Stimulated activated effector memory CD8-positive, alpha-beta T cell treated with anti-CD3 and anti-CD28 coated beads, Interleukin-12 subunit alpha, Interleukin-12 subunit beta, amount 100 ng/mL, for 72 hours (primary cell): Measurements from ENCODE around the gene UBE2L3.
"Not testable (repeated sequence)": the region's sequence is repeated elsewhere in the genome, so short reads cannot be mapped to it uniquely, and the experiment has no call there.

Source experiments
- ATAC-seq: fragments of 150-1000 bp; cut with Tn5 transposase; 2 replicates; pipeline ENCODE4 v1.10.0; 2021
- DNase-seq, 2 donors: peaks; one replicate each; pipeline ENCODE4 v3.0.0; 2021 to 2022; ENCODE audit warnings: low spot score in 2 of 2
- H3K27ac Mint-ChIP-seq: one replicate; pipeline ENCODE4 v1.8.0; 2022; ENCODE audit warnings: mild to moderate bottlenecking, mixed read lengths
- H3K36me3 Mint-ChIP-seq: one replicate; pipeline ENCODE4 v1.8.0; 2022; ENCODE audit warnings: mild to moderate bottlenecking, mixed read lengths
- H3K4me1 Mint-ChIP-seq: one replicate; pipeline ENCODE4 v1.8.0; 2022; ENCODE audit warnings: mixed read lengths
- H3K4me3 Mint-ChIP-seq: one replicate; pipeline ENCODE4 v1.8.0; 2022; ENCODE audit warnings: mild to moderate bottlenecking, mixed read lengths
- H3K9me3 Mint-ChIP-seq: one replicate; pipeline ENCODE4 v1.8.0; 2022; ENCODE audit warnings: mixed read lengths

Gene UBE2L3

DNA sequence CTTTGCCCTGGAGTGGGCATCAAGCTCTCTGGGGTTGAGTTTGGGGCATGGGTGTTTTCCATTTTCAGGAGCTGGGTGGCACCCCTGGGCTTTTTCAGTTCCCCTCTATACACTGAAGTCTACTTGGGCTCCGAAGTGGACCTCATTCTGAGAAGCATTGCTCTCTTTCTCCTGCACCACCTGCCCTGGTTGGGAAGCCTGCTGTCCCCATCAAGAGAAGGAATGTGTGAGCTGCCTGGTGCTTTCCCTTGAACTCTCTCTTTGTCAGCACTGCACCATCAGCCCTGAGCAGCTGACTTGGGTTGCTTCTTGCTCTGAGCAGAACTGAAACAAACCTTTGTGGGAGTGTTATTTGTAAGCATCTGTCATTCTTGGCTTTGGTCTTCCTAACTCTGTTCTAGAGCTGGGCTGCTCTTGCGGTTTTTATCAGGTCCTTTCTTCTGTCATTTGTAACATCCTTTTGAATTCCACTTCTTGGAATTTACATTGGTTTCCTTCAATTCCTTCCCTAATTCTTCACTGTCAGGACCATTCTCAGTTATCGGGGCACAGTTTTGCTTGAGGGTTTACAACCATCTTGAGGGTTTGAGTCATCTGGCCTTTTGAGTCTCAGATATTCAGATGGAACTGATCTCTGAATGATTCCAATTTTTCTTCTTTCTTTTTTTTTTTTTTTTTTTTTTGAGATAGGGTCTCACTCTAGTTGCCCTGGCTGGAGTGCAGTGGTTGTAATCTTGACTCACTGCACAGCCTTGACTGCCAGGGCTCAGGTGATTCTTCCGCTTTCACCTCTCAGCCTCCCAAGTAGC lies 20.5 kb downstream of the UBE2L3 start:
- H3K36me3 Mint-ChIP-seq, result peaks cover 56% of the 10 kb centered on the region
- no peaks in the 10 kb centered on the region for H3K9me3 Mint-ChIP-seq
- H3K4me3 Mint-ChIP-seq, result peak overlapping the region; percentile 33
- peak overlapping the region; percentile 63 for H3K27ac Mint-ChIP-seq
- DNase-seq (peak; percentile 37 to 75), ATAC-seq (peak; percentile 98)
- H3K4me1 Mint-ChIP-seq, result peaks cover 56% of the 10 kb centered on the region

GRCh38 chr22:21589396-21589795 lies 21.9 kb downstream of the UBE2L3 start:
- no peak for DNase-seq
- Mint-ChIP-seq H3K27ac (no peak overlapping the region), H3K4me3 (no peak overlapping the region), H3K36me3 (peaks cover 61% of the 10 kb centered on the region), H3K9me3 (no peaks in the 10 kb centered on the region), H3K4me1 (peaks cover 62% of the 10 kb centered on the region)
- ATAC-seq, result no peak

DNA sequence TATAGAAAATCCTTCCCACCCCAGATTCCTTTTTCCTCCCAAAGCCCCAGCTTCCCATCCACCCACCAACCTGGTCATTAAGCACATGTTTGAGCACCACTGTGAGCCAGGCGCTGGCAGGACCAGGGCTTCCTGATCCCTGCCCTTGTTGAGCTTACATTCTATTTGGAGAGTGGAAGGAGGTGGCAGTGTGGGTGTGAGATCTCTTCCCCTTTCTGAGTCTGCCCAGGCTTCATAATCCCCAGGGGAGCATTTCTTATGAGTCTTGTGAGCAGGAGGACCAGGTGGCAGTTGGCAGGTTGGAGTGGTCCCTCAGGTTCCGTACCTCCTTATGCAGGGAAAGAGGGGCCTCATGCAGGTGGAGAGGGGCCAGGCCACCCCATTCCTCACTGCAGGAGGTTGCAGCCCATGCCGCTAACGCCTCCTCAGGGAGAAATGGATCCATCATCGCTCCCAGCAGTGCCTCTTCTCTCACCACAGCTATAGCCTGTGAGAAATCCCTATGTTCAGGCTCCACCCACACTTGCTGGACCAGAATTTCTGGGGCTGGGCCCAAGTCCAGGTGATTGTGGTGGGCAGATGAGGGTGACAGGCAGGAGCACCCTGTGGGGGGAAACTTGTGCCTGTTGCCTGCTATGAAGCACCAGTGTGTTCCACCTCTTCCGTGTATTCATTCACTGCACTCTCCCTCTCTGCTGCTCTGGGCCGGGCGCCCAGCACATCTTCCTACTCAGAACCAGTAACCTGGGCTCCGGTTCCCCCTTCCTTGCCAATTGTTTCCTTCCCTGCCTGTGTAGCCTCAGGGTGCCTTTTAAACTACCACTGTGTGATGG lies 23.5 kb downstream of the UBE2L3 start:
- no peaks in the 10 kb centered on the region for H3K9me3 Mint-ChIP-seq
- H3K27ac Mint-ChIP-seq, result peak overlapping the region; percentile 74
- no peak overlapping the region for H3K4me3 Mint-ChIP-seq
- ATAC-seq (no peak), DNase-seq (no peak)
- H3K36me3 Mint-ChIP-seq, result peaks cover 61% of the 10 kb centered on the region
- peaks cover 67% of the 10 kb centered on the region for H3K4me1 Mint-ChIP-seq

GRCh38 chr22:21591695-21592094 lies 24.2 kb downstream of the UBE2L3 start:
- peaks cover 62% of the 10 kb centered on the region for H3K36me3 Mint-ChIP-seq
- ATAC-seq, result no peak
- H3K27ac Mint-ChIP-seq, result peak overlapping the region; percentile 74
- no peaks in the 10 kb centered on the region for H3K9me3 Mint-ChIP-seq
- H3K4me3 Mint-ChIP-seq, result no peak overlapping the region
- DNase-seq, result no peak
- H3K4me1 Mint-ChIP-seq, result peaks cover 67% of the 10 kb centered on the region

- no peak overlapping the region for H3K4me3 Mint-ChIP-seq
- no peaks in the 10 kb centered on the region for H3K9me3 Mint-ChIP-seq
- H3K4me1 Mint-ChIP-seq, result peaks cover 65% of the 10 kb centered on the region
- H3K27ac Mint-ChIP-seq, result peak overlapping the region; percentile 75
- H3K36me3 Mint-ChIP-seq, result peaks cover 69% of the 10 kb centered on the region
- ATAC-seq (no peak), DNase-seq (no peak)
These were observed 24.9 kb downstream of the UBE2L3 start for GRCh38 chr22:21592422-21592821.

DNA sequence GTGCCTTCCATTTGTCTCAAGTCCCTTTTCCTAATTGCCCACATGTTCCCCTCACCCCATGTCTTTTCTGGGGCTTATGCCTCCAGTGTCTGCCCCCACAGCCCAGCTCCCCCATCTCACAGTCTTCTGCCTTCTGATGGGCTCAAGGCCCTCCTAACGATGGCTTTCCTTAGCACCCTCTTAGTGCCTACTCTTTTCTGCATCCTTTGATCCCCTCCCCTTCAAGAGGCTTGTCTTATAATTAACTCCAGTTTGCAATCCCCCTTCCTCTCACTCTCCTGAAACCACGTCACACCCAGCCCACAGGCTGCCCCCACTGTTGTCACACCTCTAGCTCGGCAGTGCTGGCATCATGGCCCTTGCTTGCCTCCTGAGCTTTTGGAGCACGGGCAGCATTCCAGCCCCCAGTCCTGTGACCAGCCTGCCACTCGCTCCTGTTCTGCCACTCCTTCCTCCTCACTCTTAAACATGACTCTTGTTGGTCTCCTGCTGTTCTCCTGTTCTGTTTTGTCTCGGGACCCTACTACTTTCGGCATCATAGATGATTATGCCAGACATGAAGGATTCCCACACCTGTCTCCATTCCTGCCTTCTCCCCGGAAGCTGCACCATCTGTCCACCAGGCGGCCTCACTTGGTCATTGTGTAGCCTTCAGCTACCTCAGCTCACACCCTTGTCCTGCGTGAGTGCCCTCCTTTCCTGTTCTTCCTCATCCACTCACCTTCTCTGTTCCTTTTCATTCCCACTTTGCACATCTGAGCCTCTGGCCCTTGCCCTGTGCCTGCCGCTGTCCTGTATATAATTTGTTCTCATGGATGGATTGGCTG lies 26.1 kb downstream of the UBE2L3 start:
- DNase-seq, result no peak
- Mint-ChIP-seq H3K36me3 (peaks cover 81% of the 10 kb centered on the region), H3K9me3 (no peaks in the 10 kb centered on the region), H3K4me1 (peaks cover 54% of the 10 kb centered on the region), H3K27ac (peak overlapping the region; percentile 75), H3K4me3 (no peak overlapping the region)
- ATAC-seq, result no peak

DNA sequence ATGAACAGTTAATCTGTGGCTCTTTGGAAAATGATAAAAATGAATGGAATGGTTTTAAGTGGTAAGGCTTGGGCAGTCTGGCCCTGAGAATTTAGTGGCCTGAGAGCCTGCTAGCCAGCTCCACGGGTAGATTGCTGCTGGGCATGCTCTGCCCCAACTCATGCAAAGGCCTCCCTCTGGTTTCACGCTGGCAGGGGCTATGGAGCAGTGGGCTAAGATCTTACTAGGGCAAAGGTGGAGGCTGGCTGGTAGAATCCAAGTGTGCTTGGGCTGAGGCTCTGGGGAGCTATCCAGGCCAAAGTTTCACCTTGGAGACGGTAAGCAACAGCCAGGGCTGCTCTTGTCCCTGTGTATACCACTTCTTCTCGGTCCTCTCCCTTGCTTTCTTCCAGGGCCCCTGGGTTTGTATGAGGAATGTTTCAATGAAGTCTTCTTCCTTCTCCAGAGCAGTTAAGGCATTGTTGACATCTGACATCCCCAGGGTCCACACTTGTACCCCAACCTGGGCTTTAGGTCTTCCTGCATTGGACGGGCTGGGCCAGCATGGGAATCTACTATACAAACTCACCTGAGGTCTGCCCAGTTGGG lies 27.4 kb downstream of the UBE2L3 start:
- ATAC-seq (no peak), DNase-seq (no peak)
- Mint-ChIP-seq H3K27ac (peak overlapping the region; percentile 75), H3K4me1 (peaks cover 61% of the 10 kb centered on the region), H3K36me3 (peaks cover 88% of the 10 kb centered on the region), H3K4me3 (no peak overlapping the region), H3K9me3 (no peaks in the 10 kb centered on the region)

DNA sequence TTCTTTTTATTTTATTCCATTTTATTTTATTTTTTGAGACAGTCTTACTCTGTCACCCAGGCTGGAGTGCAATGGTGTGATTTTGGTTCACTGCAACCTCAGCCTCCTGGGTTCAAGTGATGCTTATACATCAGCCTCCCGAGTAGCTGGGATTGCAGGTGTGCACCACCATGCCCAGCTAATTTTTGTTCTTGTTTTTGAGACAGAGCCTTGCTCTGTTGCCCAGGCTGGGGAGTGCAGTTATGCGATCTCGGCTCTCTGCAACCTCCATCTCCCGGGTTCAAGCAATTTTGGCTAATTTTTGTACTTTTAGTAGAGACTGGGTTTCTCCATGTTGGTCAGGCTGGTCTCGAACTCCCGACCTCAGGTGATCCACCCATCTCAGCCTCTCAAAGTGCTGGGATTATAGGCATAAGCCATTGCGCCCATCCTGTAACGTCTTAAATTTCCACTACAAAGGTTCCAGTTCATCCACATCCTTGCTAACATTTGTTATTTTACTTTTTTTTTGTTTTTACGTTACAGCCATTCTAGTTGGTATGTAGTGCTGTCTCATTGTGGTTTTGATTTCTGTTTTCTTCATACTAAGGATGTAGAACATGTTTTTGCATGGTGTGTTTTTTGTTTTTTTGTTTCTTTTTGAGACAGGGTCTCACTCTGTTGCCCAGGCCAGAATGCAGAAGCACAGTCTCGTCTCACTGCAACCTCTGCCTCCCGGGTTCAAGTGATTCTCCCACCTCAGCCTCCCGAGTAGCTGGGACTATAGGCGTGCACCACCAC lies 29.0 kb downstream of the UBE2L3 start:
- H3K27ac Mint-ChIP-seq, result not testable (repeated sequence)

DNA sequence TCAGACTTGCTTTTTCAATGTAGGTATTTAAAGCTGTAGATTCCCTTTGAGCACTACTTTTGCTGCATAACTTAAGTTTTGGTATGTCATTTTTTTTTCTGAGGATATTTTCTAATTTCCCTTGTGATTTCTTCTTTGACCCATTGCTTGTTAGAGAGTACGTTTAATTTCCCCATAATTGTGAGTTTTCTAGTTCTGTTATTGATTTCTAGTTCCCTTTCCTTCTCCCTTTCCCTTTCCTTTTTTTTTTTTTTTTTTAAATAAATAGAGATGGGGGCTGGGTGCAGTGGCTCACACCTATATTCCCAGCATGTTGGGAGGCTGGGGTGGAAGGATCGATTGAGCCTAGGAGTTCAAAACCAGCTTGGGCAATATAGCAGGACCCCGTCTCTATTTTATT lies 30.8 kb downstream of the UBE2L3 start:
- H3K4me3 Mint-ChIP-seq, result no peak overlapping the region
- peaks cover 50% of the 10 kb centered on the region for H3K4me1 Mint-ChIP-seq
- no peak overlapping the region for H3K27ac Mint-ChIP-seq

More for the DNA sequence above, 29.0 kb downstream of the UBE2L3 start:
- H3K36me3 Mint-ChIP-seq, result peaks cover 74% of the 10 kb centered on the region
- DNase-seq, H3K4me3 Mint-ChIP-seq, H3K9me3 Mint-ChIP-seq, ATAC-seq: not testable (repeated sequence)
- H3K4me1 Mint-ChIP-seq, result peaks cover 48% of the 10 kb centered on the region

DNA sequence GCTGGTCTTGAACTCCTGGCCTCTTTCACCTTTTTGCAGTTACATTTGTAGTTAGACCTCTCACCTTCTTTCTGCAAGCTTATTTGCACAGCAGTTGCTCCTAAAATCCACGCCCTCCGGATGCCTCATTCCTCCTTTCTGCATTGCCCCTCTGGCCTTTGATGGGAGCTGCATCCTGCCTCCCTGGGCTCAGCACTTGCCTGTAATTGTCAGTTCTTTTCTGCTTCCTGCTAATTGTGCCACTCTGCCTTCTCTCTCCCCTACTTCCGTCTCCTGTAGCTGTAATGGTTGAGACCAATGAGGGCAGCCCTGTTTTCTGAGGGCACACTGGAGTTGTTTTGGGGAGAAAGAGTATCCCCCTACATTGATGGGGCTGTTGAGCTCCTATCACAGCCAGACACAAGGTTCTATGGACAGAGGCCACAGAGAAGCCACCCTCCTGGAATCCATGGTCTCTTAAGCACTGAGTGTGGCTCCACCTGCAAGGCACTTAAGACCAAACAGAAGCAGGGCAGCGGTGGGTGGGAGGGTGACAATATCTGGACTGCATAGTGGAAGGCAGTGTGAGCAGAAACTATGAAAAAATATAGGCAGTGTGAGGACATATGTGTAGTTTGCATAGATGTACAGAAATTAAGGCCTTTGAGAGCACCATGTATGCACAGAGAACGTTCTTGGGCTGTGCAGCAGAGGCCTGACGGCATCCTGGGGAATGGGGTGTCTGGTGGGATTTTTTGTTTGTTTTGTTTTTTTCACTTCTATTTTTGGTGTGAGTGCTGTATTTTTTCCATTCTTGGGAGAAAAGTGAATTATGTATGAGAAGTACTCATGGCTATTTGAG lies 31.8 kb downstream of the UBE2L3 start:
- peak overlapping the region; percentile 81 for H3K27ac Mint-ChIP-seq
- H3K4me1 Mint-ChIP-seq, result peaks cover 40% of the 10 kb centered on the region
- DNase-seq (no peak), ATAC-seq (no peak)
- peaks cover 76% of the 10 kb centered on the region for H3K36me3 Mint-ChIP-seq
- H3K4me3 Mint-ChIP-seq, result no peak overlapping the region
- H3K9me3 Mint-ChIP-seq, result no peaks in the 10 kb centered on the region

More for the DNA sequence above, 30.8 kb downstream of the UBE2L3 start:
- Mint-ChIP-seq H3K9me3 (no peaks in the 10 kb centered on the region), H3K36me3 (peaks cover 76% of the 10 kb centered on the region)
- ATAC-seq (no peak), DNase-seq (no peak)

DNA sequence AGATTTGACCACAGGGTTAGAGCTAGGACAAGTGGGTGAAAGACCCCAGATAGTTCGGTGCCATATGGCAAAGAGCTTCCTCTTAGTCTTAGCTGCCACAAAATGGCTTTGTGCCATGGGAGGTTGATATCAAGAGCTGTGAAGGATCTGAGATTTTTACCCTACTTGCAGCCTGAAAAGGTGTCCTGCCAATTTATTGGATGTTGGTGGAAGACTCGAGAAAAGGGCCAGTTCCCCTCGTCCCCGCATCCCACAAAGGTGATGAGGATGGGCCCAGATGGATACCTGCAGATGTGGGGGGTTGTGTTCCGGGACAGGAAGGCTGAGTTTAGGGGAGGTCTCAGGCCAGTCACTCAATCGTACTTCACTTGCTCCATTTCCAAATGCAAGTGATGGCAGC lies 35.1 kb downstream of the UBE2L3 start:
- Mint-ChIP-seq H3K9me3 (no peaks in the 10 kb centered on the region), H3K36me3 (peaks cover 45% of the 10 kb centered on the region), H3K4me3 (no peak overlapping the region), H3K4me1 (peaks cover 34% of the 10 kb centered on the region), H3K27ac (peak overlapping the region; percentile 71)
- ATAC-seq, result no peak
- no peak for DNase-seq

DNA sequence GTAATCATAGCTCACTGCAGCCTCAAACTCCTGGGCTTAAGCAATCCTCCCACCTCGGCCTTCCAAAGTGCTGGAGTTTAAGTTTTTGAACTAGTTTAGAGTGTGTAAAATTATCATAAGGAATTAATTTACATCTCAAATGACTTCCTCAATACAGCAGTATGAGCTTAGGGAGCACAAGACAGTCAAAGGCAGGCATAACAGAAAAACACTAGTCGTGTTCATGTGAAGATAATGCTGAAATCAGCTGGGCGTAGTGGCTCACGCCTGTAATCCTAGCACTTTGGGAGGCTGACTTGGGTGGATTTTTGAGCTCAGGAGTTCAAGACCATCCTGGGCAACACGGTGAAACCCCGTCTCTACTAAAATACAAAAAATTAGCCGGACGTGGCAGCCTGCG lies 36.5 kb downstream of the UBE2L3 start:
- Mint-ChIP-seq H3K36me3 (peaks cover 45% of the 10 kb centered on the region), H3K27ac (no peak overlapping the region), H3K9me3 (no peaks in the 10 kb centered on the region), H3K4me1 (peaks cover 34% of the 10 kb centered on the region), H3K4me3 (no peak overlapping the region)
- no peak for DNase-seq
- no peak for ATAC-seq

GRCh38 chr22:21605887-21606564 lies 38.5 kb downstream of the UBE2L3 start:
- H3K9me3 Mint-ChIP-seq, result no peaks in the 10 kb centered on the region
- H3K4me3 Mint-ChIP-seq, result no peak overlapping the region
- peaks cover 54% of the 10 kb centered on the region for H3K36me3 Mint-ChIP-seq
- ATAC-seq (no peak), DNase-seq (no peak)
- H3K4me1 Mint-ChIP-seq, result peaks cover 25% of the 10 kb centered on the region
- H3K27ac Mint-ChIP-seq, result peak overlapping the region; percentile 56
